ENCODE results near the gene FEV.
"Not testable (repeated sequence)": the region's sequence is repeated elsewhere in the genome, so short reads cannot be mapped to it uniquely, and the experiment has no call there.

FEV gene

GRCh38 chr2:218963601-218964000 lies 21.4 kb downstream of the FEV start:
- no peak for DNase-seq

GRCh38 chr2:218962859-218963492 lies 22.0 kb downstream of the FEV start:
- peak; percentile 83 for DNase-seq

DNA sequence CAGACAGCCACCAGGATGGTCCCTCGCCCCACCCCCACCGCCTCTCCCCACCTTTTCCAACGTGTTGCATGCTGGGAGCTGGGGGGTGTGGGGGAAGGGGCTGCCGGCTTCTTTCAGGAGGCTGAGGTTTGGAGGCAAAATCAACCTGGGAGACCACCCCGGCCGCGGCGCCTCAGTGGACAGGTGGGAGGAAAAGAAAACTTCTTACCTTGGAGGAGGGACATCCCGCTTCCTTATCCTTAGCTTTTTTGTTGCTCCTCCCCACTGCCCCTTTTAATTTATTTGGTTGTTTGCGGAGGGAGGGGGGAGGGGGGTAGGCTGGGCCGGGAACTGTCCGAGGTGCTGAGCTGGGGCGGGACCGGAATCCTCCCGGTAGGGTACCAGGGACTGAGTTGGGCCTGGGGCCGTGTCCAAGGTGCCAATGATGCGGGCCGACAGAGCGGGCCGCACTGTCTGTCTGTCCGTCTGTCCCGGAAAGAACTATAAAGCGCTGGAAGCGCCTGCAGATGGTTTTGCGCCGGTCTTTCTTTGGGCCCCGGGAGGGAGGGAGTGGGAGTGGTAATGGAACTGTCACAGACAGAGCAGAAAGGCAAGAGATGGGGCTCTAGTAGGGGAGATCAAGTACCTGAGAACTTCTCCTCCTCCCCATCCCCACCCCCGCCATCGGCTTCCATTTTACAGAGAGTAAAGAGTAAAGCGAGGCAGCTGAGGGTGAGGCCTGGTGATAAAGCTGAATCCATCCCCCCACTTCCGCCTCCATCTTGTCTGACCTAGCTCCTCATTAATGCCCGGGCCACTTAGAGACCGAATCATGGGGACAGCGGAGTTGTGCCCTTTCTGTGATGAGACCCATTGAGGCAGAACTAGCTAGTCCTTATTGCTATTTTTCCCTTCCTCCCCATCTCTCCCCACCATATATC lies 23.1 kb downstream of the FEV start:
- peak; percentile 55 for DNase-seq

- peak; percentile 49 for DNase-seq
These were observed 23.8 kb downstream of the FEV start for GRCh38 chr2:218961229-218961628.

- peak; percentile 58 for DNase-seq
These were observed 24.4 kb downstream of the FEV start for GRCh38 chr2:218960309-218961165.

GRCh38 chr2:218959761-218960308 lies 25.1 kb downstream of the FEV start:
- DNase-seq: no peak

GRCh38 chr2:218959141-218959731 lies 25.7 kb downstream of the FEV start, which contains the start of gene CDK5R2:
TSS of gene CDK5R2 (plus strand) at chr2:218959666. CDS start at chr2:218959821, 155 bp downstream.
- DNase-seq: peak; percentile 90

- peak; percentile 52 for DNase-seq
These were observed 26.7 kb downstream of the FEV start for GRCh38 chr2:218958276-218958675.

DNA sequence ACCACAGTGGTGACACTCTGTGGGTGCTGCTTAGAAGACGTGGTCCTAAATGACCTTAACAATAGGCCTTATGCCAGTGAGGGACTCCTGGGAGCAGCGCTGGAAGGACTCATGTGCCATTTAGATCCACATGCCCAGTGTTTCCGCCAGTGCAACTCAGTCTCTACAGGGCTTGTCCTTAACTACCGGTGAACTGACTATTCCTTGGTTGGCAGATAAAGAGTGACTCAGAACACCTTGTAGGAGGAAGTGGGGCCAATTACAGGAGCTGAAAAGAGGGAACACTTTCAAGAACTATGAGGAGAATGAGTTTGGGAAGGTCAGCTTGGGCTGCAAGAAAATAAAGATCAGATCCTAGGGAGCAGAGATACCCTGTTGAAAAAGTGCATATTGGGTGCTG lies 27.3 kb downstream of the FEV start:
- peak; percentile 28 for DNase-seq

GRCh38 chr2:218956039-218956438 lies 28.9 kb downstream of the FEV start:
- no peak for DNase-seq

DNA sequence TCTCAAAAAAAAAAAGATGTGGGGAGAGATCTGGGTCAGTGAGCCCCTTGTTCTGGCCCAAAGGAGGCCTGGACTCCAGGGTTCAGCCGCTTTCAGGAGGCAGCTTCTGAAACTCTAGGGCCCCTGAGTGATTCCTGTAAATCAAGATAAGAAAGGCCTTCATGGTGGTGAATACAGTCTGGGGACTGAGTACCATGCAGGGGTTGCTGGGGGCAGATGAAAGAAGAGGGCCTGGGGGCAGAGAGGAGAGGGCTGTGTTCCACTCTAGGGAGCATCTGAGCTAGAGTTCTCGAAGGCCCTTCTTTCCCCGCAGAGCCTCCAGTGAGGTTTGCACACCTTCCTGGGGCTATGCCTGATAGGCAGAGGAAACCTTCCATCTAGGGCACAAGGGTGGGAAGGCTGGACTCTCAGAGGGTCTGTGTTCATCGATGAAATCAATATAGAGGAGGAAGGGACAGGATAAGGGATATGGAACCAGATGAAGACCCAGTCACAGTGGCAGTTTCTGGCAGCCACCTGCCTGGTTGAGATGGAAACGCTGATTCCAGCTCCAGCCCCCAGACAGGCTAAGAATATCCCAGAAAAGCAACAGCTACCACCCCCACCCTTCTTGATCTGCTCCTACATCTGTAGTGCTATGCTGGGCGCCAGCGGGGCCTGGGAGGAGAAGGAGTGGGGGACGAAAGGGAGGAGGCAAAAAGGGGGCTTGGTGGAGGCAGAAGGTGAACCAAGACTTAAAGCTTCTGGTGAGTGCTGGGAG lies 30.3 kb downstream of the FEV start:
- peak; percentile 38 for DNase-seq

- DNase-seq: peak; percentile 35
These were observed 31.5 kb downstream of the FEV start for GRCh38 chr2:218953366-218953954.

DNA sequence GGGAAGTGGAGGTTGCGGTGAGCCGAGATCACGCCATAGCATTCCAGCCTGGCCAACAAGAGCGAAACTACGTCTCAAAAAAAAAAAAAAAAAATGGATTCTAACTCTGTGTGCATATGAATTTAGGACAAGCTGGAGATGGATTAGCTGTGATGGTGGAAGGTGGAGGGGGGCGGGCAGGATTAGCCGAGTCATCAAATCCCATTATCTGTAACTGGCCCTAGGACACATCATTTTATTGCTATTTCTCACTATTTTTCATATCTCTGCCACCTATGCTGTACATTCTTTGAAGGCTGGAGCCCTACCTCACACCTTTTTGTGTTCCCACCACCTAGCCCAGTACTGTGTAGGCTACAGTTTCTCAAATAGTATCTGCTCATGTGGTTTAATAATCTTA lies 32.8 kb downstream of the FEV start:
- no peak for DNase-seq

DNA sequence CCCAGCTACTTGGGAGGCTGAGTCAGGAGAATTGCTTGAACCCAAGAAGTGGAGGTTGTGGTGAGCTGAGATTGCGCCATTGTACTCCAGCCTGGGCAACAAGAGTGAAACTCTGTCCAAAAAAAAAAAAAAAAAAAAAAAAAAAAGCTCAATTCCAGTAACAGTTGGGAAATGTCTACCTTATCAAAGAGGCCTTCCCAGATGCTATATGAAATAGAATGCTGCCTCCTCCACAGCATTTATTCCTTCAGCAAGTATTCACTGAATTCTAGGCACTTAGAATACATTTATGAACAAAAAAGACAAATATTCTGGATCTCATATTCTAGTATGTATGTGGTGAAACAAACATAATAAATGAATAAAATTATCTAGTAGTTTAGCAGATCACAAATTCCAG lies 38.4 kb downstream of the FEV start:
- no peak for DNase-seq

GRCh38 chr2:218944759-218945404 lies 40.1 kb downstream of the FEV start:
- no peak for DNase-seq

DNA sequence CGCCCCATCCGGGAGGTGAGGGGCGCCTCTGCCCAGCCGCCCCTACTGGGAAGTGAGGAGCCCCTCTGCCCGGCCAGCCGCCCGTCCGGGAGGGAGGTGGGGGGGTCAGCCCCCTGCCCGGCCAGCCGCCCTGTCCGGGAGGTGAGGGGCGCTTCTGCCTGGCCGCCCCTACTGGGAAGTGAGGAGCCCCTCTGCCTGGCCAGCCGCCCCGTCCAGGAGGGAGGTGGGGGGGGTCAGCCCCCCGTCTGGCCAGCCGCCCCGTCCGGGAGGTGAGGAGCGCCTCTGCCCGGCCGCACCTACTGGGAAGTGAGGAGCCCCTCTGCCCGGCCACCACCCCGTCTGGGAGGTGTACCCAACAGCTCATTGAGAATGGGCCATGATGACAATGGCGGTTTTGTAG lies 53.2 kb downstream of the FEV start:
- DNase-seq: not testable (repeated sequence)

All from activated CD8-positive, alpha-beta memory T cell treated with anti-CD3 and anti-CD28 coated beads for 24 hours (primary cell).